Thyroid gland (tissue), 4 donors: ENCODE data around the gene NLRP9. TPM values are rescaled to one million over a fixed set of nuclear protein-coding genes. Genes with fewer than 3 reads are reported as not detected.

ENCODE experiments used
- DNase-seq, 2 donors: peaks; one replicate each; pipeline ENCODE4 v3.0.0-alpha.2; 2019
- H3K27ac ChIP-seq, 3 donors: fragments of 200-600 bp; sonication (generic); 1 replicate in 2 of 3; 2 replicates in 1 of 3; pipeline ENCODE4 v1.5.1; 2016 to 2019; ENCODE audit warnings: mild to moderate bottlenecking in 1 of 3, moderate library complexity in 1 of 3
- H3K27me3 ChIP-seq: fragments of 200-600 bp; sonication (generic); one replicate; pipeline ENCODE4 v1.5.1; 2019
- H3K36me3 ChIP-seq, 2 donors: fragments of 200-600 bp; sonication (generic); one replicate each; pipeline ENCODE4 v1.5.1; 2016 to 2019
- H3K4me1 ChIP-seq, 2 donors: fragments of 200-600 bp; sonication (generic); one replicate each; pipeline ENCODE4 v1.5.1; 2017 to 2019
- H3K4me3 ChIP-seq, 3 donors: fragments of 200-600 bp; sonication (generic); replicated peaks in 1 of 3; 1 replicate in 2 of 3; 2 replicates in 1 of 3; pipeline ENCODE4 v1.5.1; 2016; ENCODE audit warnings: mild to moderate bottlenecking in 1 of 3
- H3K9me3 ChIP-seq: fragments of 200-600 bp; sonication (generic); one replicate; pipeline ENCODE4 v1.5.1; 2017
- POLR2A ChIP-seq, 2 donors: fragments of 450-650 bp; IDR thresholded peaks; one replicate each; pipeline ENCODE4 v1.6.1; 2017; ENCODE audit warnings: antibody characterized with exemption in 2 of 2, mild to moderate bottlenecking in 2 of 2, moderate library complexity in 1 of 2
- WGBS, 2 donors: methylation state at CpG; one replicate each; pipeline ENCODE4 v1.1.5; 2017; 5-methylcytosine and 5-hydroxymethylcytosine counted together
- intact Hi-C: fragments of 100-400 bp; cut with DNase I; formaldehyde crosslinking; loops from one replicate; pipeline ENCODE4 v1.15.1; 2023
- total RNA-seq, 4 donors: library from RNA; depleted of rRNA; stranded (reverse); fragments of >200 nt; gene quantifications; one replicate each; pipeline ENCODE4 v1.2.3, GENCODE V29; 2016
- TF ChIP-seq, protein P1 (sequence below), 6 experiments: fragments of 200-600 bp in 3 of 6; fragments of 450-650 bp in 3 of 6; sonication (generic) in 3 of 6; IDR thresholded peaks; one replicate each; pipeline ENCODE4 v1.5.1; 2016 to 2019; ENCODE audit warnings: antibody characterized with exemption in 6 of 6, mild to moderate bottlenecking in 2 of 6, inconsistent platforms in 1 of 6, moderate library complexity in 1 of 6

The NLRP9 gene
- total RNA-seq, 4 donors from 2014 or later, result not detected

DNA sequence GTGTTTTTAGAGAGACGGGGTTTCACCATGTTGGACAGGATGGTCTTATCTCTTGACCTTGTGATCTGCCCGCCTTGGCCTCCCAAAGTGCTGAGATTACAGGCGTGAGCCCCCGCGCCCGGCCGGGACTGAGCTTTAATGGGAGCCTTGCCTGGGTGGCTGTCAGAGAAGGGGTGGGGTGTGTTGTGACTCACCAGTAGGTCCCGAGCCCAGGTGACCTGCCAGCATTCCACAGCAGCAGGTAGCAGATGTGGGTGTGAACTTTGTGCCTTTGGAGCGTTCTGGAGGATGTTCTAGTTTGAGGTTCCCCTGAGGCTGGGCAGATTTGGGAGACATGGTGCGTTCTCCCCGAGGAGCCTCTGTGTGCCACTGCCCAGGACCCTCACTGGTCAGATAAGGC lies 70.2 kb downstream of the NLRP9 start:
- H3K27ac ChIP-seq, result no peak overlapping the region

DNA sequence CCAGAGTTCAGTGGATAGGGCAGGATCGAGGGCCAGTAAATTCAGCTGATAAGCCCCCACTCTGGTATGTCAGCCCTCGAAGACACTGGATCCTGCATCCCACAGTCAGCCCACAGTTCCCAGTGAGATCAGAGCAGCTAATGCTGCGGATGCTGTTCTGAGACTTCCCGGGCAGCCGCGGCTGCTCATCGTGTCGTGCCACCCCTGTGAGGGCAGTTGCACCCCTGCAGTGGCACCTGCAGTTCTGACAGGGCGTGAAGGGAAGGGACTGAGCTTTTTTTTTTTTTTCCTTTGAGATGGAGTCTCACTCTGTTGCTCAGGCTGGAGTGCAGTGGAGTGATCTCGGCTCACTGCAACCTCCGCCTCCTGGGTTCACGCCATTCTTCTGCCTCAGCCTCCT lies 70.7 kb downstream of the NLRP9 start:
- Histone ChIP-seq H3K27me3 (no peaks in the 10 kb centered on the region), H3K9me3 (no peaks in the 10 kb centered on the region), H3K36me3 (peaks cover 72 to 73% of the 10 kb centered on the region in 2 donors), H3K4me3 (no peak overlapping the region), H3K27ac (no peak overlapping the region), H3K4me1 (no peaks in the 10 kb centered on the region)
- intact Hi-C loops, result no loop called here
- 91 to 92% methylated on average over 12 of the region's 12 CpGs for WGBS, 2 donors
- TF ChIP-seq, protein P1, sequence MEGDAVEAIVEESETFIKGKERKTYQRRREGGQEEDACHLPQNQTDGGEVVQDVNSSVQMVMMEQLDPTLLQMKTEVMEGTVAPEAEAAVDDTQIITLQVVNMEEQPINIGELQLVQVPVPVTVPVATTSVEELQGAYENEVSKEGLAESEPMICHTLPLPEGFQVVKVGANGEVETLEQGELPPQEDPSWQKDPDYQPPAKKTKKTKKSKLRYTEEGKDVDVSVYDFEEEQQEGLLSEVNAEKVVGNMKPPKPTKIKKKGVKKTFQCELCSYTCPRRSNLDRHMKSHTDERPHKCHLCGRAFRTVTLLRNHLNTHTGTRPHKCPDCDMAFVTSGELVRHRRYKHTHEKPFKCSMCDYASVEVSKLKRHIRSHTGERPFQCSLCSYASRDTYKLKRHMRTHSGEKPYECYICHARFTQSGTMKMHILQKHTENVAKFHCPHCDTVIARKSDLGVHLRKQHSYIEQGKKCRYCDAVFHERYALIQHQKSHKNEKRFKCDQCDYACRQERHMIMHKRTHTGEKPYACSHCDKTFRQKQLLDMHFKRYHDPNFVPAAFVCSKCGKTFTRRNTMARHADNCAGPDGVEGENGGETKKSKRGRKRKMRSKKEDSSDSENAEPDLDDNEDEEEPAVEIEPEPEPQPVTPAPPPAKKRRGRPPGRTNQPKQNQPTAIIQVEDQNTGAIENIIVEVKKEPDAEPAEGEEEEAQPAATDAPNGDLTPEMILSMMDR (IDR thresholded peaks at IDR 0.05), result no peak
- no peak for TF ChIP-seq POLR2A (IDR thresholded peaks at IDR 0.05)
- DNase-seq, result no peak

More for the DNA sequence above, 70.2 kb downstream of the NLRP9 start:
- TF ChIP-seq, protein P1 (IDR thresholded peaks at IDR 0.05), result no peak
- TF ChIP-seq POLR2A (IDR thresholded peaks at IDR 0.05), result no peak
- Histone ChIP-seq H3K4me3 (no peak overlapping the region), H3K4me1 (no peaks in the 10 kb centered on the region), H3K36me3 (peaks cover 68% of the 10 kb centered on the region in 2 donors), H3K27me3 (no peaks in the 10 kb centered on the region), H3K9me3 (no peaks in the 10 kb centered on the region)
- DNase-seq, result no peak
- intact Hi-C loops, result no loop called here
- 80 to 88% methylated on average over 8 to 9 of the region's 11 CpGs for WGBS, 2 donors

DNA sequence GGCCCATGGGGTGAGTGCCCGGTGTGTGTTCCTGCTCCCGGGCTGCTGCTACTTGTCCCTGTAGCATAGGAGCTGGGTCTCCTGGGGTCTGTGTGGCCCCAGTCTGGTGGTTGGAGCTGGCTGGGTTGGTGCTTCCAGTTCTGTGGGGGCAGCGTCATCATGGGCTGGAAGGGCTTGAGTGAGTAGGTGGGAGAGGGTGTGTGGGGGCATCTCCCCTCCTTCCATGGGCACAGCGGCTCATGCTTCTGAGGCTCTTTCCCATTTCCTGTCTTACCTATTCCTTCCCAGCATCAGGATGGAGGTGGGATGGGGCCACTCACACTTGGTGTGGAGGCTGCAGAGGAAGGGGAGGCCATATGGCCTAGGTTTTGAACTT lies 71.2 kb downstream of the NLRP9 start:
- H3K9me3 ChIP-seq, result no peaks in the 10 kb centered on the region
- no peak overlapping the region for H3K4me3 ChIP-seq
- no peaks in the 10 kb centered on the region for H3K27me3 ChIP-seq
- TF ChIP-seq POLR2A (IDR thresholded peaks at IDR 0.05), result no peak
- TF ChIP-seq, protein P1 (IDR thresholded peaks at IDR 0.05), result no peak
- no peaks in the 10 kb centered on the region for H3K4me1 ChIP-seq
- 89 to 93% methylated on average over 3 to 4 of the region's 4 CpGs for WGBS, 2 donors
- intact Hi-C loops, result no loop called here
- no peak for DNase-seq
- H3K36me3 ChIP-seq, result peaks cover 77 to 78% of the 10 kb centered on the region in 2 donors
- no peak overlapping the region for H3K27ac ChIP-seq

DNA sequence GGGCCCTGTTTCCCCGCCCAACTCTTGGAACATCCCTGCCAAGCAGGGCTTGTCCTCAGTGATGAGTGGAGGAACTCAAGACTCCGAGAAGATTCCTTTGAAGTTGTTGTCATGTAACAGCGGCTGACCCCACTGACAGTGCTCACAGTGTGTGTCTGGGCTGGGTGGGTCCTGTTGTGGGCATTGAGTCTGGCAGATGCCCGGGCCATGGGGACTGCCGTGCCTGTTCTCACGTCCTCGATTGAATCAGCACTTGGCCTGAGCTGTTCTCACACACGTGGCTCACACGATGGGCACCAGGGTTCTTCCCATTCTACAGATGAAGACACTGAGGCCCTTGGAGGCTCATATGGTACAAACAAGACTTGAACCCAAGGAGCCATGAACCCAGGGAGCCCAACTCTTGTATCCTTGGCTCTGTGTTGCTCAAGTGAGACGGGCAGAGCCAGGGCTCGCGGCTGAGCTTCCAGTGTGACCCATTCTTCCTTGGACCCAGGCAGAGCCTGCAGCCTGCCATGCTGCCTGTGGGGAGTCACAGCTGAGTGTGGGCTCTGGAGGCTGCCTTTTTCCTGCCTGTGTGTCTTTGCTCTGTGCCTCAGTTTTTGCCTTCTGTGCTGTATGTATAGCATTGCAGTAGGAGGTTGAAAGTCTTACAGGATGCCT lies 71.7 kb downstream of the NLRP9 start:
- H3K27me3 ChIP-seq, result no peaks in the 10 kb centered on the region
- intact Hi-C loops, result no loop called here
- DNase-seq, result no peak
- H3K4me1 ChIP-seq, result no peaks in the 10 kb centered on the region
- no peak overlapping the region for H3K4me3 ChIP-seq
- 91 to 95% methylated on average over 8 to 12 of the region's 12 CpGs for WGBS, 2 donors
- TF ChIP-seq POLR2A (IDR thresholded peaks at IDR 0.05), result no peak
- TF ChIP-seq, protein P1 (IDR thresholded peaks at IDR 0.05), result no peak
- H3K36me3 ChIP-seq, result peaks cover 82 to 83% of the 10 kb centered on the region in 2 donors
- H3K27ac ChIP-seq, result no peak overlapping the region
- no peaks in the 10 kb centered on the region for H3K9me3 ChIP-seq

DNA sequence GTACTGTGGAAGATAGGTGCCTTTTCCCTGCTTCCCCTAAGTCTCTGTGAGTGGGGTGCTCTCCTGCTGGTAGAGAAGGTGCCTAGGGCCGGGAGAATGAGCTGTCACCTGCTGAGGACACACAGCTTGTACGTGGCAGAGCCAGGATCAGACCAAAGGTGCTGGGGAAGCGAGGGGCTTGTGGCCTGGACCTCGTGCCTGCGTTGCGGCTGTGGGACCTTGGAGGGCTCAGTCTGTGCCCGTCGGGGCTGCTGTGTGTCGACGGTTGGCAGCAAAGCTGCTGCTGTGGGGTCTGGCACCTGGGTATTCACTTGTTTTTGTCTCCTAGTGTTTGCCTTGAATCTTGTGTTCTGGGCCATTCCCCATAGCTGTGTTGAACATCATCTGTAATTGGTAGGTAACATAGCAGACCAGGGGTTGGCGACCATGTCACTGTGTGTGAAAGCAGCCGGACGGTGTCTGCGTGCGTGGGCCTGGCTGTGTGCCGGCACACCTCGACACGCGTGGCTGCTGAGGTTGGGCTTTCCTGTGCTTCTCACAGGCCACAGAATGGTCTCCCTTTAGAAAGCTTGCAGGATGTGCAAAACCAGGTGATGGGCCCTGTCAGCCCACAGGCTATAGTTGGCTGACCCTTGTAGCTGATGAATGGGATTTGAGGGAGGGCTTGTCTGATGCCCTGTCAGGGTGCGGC lies 74.2 kb downstream of the NLRP9 start:
- H3K36me3 ChIP-seq, result peaks cover 82 to 89% of the 10 kb centered on the region in 2 donors

More for the DNA sequence above, 74.2 kb downstream of the NLRP9 start:
- DNase-seq, result no peak
- H3K4me1 ChIP-seq, result peaks cover 0 to 8% of the 10 kb centered on the region in 2 donors
- H3K27me3 ChIP-seq, result no peaks in the 10 kb centered on the region
- intact Hi-C loops, result no loop called here
- H3K9me3 ChIP-seq, result no peaks in the 10 kb centered on the region
- WGBS, 2 donors, result 94 to 96% methylated on average over 17 to 19 of the region's 20 CpGs
- no peak overlapping the region for H3K27ac ChIP-seq
- TF ChIP-seq, protein P1 (IDR thresholded peaks at IDR 0.05), result no peak
- TF ChIP-seq POLR2A (IDR thresholded peaks at IDR 0.05), result no peak
- no peak overlapping the region for H3K4me3 ChIP-seq
